K562 (cell line): ENCODE measurements around the gene SRCAP. TPM values are rescaled to one million over a fixed set of nuclear protein-coding genes. Genes with fewer than 3 reads are reported as not detected.

ENCODE experiments used
- ARHGAP35 ChIP-seq: fragments of 450-650 bp; IDR thresholded peaks from 2 replicates; pipeline ENCODE4 v1.6.1; 2018; ENCODE audit not compliant: partially characterized antibody
- ATF2 ChIP-seq: sonication (generic); formaldehyde crosslinking; IDR thresholded peaks from 2 replicates; pipeline ENCODE4 v1.8.1; 2022; ENCODE audit warnings: missing genetic modification reagents
- CHD7 ChIP-seq: fragments of 200-600 bp; sonication (generic); IDR thresholded peaks from one replicate; pipeline ENCODE4 v1.6.1; 2012; ENCODE audit warnings: mild to moderate bottlenecking, low read depth, low read length, inconsistent platforms
- E2F8 ChIP-seq: fragments of 450-650 bp; IDR thresholded peaks from 2 replicates; pipeline ENCODE4 v1.7.1; 2018; ENCODE audit warnings: mild to moderate bottlenecking, low read depth; ENCODE audit not compliant: partially characterized antibody
- ELK3 ChIP-seq: fragments of 450-650 bp; formaldehyde crosslinking; IDR thresholded peaks from 2 replicates; pipeline ENCODE4 v1.4.0; 2020; ENCODE audit warnings: mild to moderate bottlenecking
- KDM5B ChIP-seq: fragments of 200-600 bp; sonication (generic); IDR thresholded peaks from 2 replicates; pipeline ENCODE4 v1.6.1; 2012; ENCODE audit warnings: low read depth, mild to moderate bottlenecking, moderate library complexity, low read length, control low read depth, inconsistent platforms; ENCODE audit not compliant: insufficient replicate concordance
- RAD21 ChIP-seq, 2 experiments: fragments of 250-450 bp in 1 of 2; fragments of 450-650 bp in 1 of 2; sonication (Bioruptor Pico) in 1 of 2; formaldehyde crosslinking in 1 of 2; IDR thresholded peaks in 1 of 2; conservative IDR thresholded peaks in 1 of 2; 2 replicates each; pipeline versions ENCODE4 v1.4.0 to v1.8.0; 2020 to 2022; ENCODE audit warnings: mild to moderate bottlenecking in 2 of 2, moderate library complexity in 1 of 2
- TSC22D4 ChIP-seq: fragments of 450-650 bp; IDR thresholded peaks from 2 replicates; pipeline ENCODE4 v1.6.1; 2016; ENCODE audit warnings: missing genetic modification characterization, missing biosample characterization, control low read depth
- ZBTB8A ChIP-seq: fragments of 450-650 bp; IDR thresholded peaks from 2 replicates; pipeline ENCODE4 v1.6.1; 2018; ENCODE audit warnings: mild to moderate bottlenecking, moderate library complexity; ENCODE audit not compliant: partially characterized antibody
- ZNF57 ChIP-seq: fragments of 450-650 bp; formaldehyde crosslinking; IDR thresholded peaks from 2 replicates; pipeline ENCODE4 v1.4.0; 2020; ENCODE audit warnings: mild to moderate bottlenecking, moderate library complexity
- ZNF668 ChIP-seq: fragments of 250-450 bp; sonication (Bioruptor Pico); IDR thresholded peaks from 2 replicates; pipeline ENCODE4 v1.8.0; 2022; ENCODE audit warnings: mild to moderate bottlenecking, inconsistent platforms
- polyA plus RNA-seq, 8 experiments: library from polyadenylated mRNA; depleted of rRNA in 4 of 8; stranded (reverse) in 5 of 8; unstranded in 3 of 8; fragments of >200 nt; fragmentation: Nextera tagmentation in 2 of 8; fragmentation: Illumina TruSeq in 1 of 8; extraction: Ambion mirVana in 2 of 8; extraction: Trizol in 1 of 8; gene quantifications; 2 replicates each; pipeline versions ENCODE4 v1.2.1 to v1.2.3, GENCODE V29; 2011 to 2014; ENCODE audit warnings: inconsistent platforms in 1 of 8, missing spikeins in 1 of 8
- total RNA-seq, 7 experiments: library from RNA; depleted of rRNA in 6 of 7; stranded (reverse); fragments of >200 nt in 6 of 7; fragmentation: Illumina TruSeq in 2 of 7; extraction: Trizol in 2 of 7; gene quantifications; 2 replicates each; pipeline versions ENCODE4 v1.2.1 to v1.2.3, GENCODE V29; 2011 to 2021; ENCODE audit warnings: low replicate concordance in 1 of 7

Gene SRCAP
- total and polyA plus RNA-seq, 9 of the 15 experiments (the other 6 are each of a cell fraction or from before 2014, with no cell fraction given): 0.21 to 62.6 (median 5.8) TPM

- TF ChIP-seq ATF2 (CRISPR knock-in tag) (no peak), ARHGAP35 (no peak), RAD21 (CRISPR knock-in tag; conservative IDR thresholded peaks at IDR 0.05 in 1 of 2, IDR thresholded peaks at IDR 0.05 in 1 of 2) (no peak), ZNF668 (no peak), ELK3 (CRISPR knock-in tag) (no peak), ZBTB8A (no peak), E2F8 (no peak), CHD7 (no peak), KDM5B (no peak), TSC22D4 (tag) (no peak), ZNF57 (CRISPR knock-in tag) (no peak)
These were observed 62.5 kb downstream of the SRCAP start (continued) for GRCh38 chr16:30761427-30761927.
